SHP77 treated with DMSO at 0.1 percent for 48 hours (cell line): ENCODE results near the gene GPRC5B.

Source experiments
- DNase-seq: peaks from one replicate; lab custom pipeline; 2025; lab: John Stamatoyannopoulos, UW

Gene GPRC5B

GRCh38 chr16:19810817-19811731, 73.6 kb downstream of the GPRC5B start:
- DNase-seq, result no peak

GRCh38 chr16:19809693-19810092, 75.0 kb downstream of the GPRC5B start:
- DNase-seq, result no peak

- no peak for DNase-seq
These were observed 75.5 kb downstream of the GPRC5B start for GRCh38 chr16:19809121-19809635.

GRCh38 chr16:19808061-19808641, 76.5 kb downstream of the GPRC5B start:
- DNase-seq, result no peak
